PC-9 (cell line): ENCODE measurements around the gene TAS2R40.

Source experiments
- EZH2 ChIP-seq: fragments of 200-600 bp; sonication (generic); IDR thresholded peaks from 2 replicates; pipeline ENCODE4 v1.8.0; 2017; ENCODE audit warnings: antibody characterized with exemption, low read depth
- TF ChIP-seq, protein P1 (sequence below): fragments of 200-600 bp; sonication (generic); conservative IDR thresholded peaks from 2 replicates; pipeline ENCODE4 v1.6.1; 2017; ENCODE audit warnings: mixed run types, antibody characterized with exemption, mild to moderate bottlenecking, moderate library complexity

GRCh38 chr7:143214789-143215679 lies 6.8 kb upstream of the TAS2R40 start:
- TF ChIP-seq, protein P1, sequence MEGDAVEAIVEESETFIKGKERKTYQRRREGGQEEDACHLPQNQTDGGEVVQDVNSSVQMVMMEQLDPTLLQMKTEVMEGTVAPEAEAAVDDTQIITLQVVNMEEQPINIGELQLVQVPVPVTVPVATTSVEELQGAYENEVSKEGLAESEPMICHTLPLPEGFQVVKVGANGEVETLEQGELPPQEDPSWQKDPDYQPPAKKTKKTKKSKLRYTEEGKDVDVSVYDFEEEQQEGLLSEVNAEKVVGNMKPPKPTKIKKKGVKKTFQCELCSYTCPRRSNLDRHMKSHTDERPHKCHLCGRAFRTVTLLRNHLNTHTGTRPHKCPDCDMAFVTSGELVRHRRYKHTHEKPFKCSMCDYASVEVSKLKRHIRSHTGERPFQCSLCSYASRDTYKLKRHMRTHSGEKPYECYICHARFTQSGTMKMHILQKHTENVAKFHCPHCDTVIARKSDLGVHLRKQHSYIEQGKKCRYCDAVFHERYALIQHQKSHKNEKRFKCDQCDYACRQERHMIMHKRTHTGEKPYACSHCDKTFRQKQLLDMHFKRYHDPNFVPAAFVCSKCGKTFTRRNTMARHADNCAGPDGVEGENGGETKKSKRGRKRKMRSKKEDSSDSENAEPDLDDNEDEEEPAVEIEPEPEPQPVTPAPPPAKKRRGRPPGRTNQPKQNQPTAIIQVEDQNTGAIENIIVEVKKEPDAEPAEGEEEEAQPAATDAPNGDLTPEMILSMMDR, result peak; percentile 100
- TF ChIP-seq EZH2, result no peak
